Measurements from ENCODE around the gene PYCR2. TPM values are rescaled to one million over a fixed set of nuclear protein-coding genes. Genes with fewer than 3 reads are reported as not detected.

PYCR2 gene
- total and polyA plus RNA-seq, 10 of the 15 experiments (the other 5 are each of a cell fraction or from before 2014, with no cell fraction given): 1.7 to 81.8 (median 54.9) TPM

GRCh38 chr1:225881959-225882693 lies 41.9 kb downstream of the PYCR2 start, which contains the start of gene TMEM63A (continued):
- TF ChIP-seq SIX5 (IDR thresholded peaks at IDR 0.05; ENCODE audit: low read depth, low read length, severe bottlenecking) (no peak), NFIC (IDR thresholded peaks at IDR 0.05; ENCODE audit: low read depth, low read length) (no peak), TCF3 (IDR thresholded peaks at IDR 0.05; ENCODE audit: borderline replicate concordance, insufficient read depth, low read depth, low read length) (no peak), BHLHE40 (IDR thresholded peaks at IDR 0.05; ENCODE audit: borderline replicate concordance in 1 of 2, low read depth in 2 of 2, low read length in 1 of 2) (peak; percentile 5 to 72; a peak in 2 of 4 replicates), POLR2A (IDR thresholded peaks at IDR 0.05; ENCODE audit: low read depth, low read length) (peak; percentile 81), HDAC2 (IDR thresholded peaks at IDR 0.05) (no peak)
- TF ChIP-seq, protein P1, sequence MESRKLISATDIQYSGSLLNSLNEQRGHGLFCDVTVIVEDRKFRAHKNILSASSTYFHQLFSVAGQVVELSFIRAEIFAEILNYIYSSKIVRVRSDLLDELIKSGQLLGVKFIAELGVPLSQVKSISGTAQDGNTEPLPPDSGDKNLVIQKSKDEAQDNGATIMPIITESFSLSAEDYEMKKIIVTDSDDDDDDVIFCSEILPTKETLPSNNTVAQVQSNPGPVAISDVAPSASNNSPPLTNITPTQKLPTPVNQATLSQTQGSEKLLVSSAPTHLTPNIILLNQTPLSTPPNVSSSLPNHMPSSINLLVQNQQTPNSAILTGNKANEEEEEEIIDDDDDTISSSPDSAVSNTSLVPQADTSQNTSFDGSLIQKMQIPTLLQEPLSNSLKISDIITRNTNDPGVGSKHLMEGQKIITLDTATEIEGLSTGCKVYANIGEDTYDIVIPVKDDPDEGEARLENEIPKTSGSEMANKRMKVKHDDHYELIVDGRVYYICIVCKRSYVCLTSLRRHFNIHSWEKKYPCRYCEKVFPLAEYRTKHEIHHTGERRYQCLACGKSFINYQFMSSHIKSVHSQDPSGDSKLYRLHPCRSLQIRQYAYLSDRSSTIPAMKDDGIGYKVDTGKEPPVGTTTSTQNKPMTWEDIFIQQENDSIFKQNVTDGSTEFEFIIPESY (IDR thresholded peaks at IDR 0.05): no peak

DNA sequence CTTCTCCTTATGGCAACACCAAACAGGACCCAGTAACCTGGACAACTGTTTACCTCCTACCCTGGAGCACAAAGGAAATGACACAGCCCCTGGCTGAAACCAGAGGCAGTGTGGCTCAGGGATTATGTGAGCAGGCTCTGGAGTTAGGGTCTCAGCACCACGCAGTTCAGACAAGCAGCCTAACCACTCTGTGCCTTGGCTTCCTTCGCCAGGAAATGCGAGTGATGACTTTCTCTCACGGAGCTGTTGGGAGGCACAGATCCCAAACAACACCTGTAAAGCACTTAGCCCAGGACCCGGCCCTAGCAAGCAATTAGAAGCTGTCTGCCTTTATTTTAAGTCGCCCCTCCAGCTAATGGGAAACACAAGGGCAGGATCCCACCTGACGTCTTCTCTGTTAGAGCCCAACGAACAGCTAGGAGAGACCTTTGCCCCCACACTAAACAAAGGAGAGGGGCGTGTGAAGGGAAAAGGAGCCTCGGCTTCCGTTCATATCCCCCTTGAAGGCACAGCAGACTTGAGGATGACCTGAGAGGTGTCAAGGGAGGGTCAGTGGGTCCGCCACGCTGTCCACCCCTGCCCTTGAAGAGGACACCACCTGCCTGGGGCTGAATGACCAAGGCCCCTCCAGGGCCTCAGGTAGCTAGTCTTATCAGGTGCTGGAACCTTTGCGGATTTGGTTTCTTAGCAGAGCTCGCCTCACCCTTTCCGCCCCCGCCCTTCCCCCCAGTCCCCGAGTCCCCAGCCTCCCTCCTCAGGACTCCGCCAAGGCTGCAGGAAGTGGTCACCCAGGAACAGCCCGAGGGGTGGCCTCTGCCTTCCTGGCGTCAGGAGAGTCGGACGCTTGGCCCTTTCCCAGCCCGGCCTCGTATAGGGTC lies 42.7 kb downstream of the PYCR2 start:
- in situ Hi-C loops (cut with MboI) (no loop called here), intact Hi-C loops (cut with micrococcal nuclease; ENCODE audit: unreplicated experiment) (no loop called here)
- H3K36me3 ChIP-seq (ENCODE audit: control insufficient read depth in 2 of 2, insufficient read depth in 2 of 2, low read length in 1 of 2): peaks cover 0 to 1% of the 10 kb centered on the region in 2 experiments; a peak in 2 of 4 replicates
- FAIRE-seq (no peak), DNase-seq (ENCODE audit: low read depth, low spot score) (no peak), ATAC-seq (peak; percentile 51)
- RAD21 ChIA-PET (ENCODE audit: unreplicated experiment): interaction anchor here (0.8 to 3.7 kb wide), 7 partner anchors 17 to 106 kb away, joined by 3 to 37 read pairs (median 13); partner anchors contain the start of genes PYCR2 and SRP9
- peak overlapping the region; percentile 93 for H2AFZ ChIP-seq (ENCODE audit: control insufficient read depth, low read depth, low read length)
- 0 out of 2 replicates have a peak, but pooled peaks cover 3% of the 10 kb centered on the region for H4K20me1 ChIP-seq (ENCODE audit: control insufficient read depth, insufficient read depth)
- H3K27me3 ChIP-seq (replicated peaks in 1 of 2; ENCODE audit: control insufficient read depth in 2 of 2, insufficient read depth in 2 of 2, low read length in 1 of 2): no peaks in the 10 kb centered on the region
- SMC1A ChIA-PET (ENCODE audit: uncharacterized antibody, unreplicated experiment): interaction anchor here (0.8 to 5.1 kb wide), 12 partner anchors 8 to 117 kb away, joined by 3 to 29 read pairs (median 6); partner anchors contain the start of gene SRP9
- H3K9ac ChIP-seq (ENCODE audit: control insufficient read depth, insufficient read depth, low read length): peak overlapping the region; percentile 90
- no TSS peak for BruUV-seq (replicated peaks)
- H3K27ac ChIP-seq (ENCODE audit: control insufficient read depth, insufficient read depth): peak overlapping the region; percentile 77
- H3K9me3 ChIP-seq (replicated peaks; ENCODE audit: control insufficient read depth, insufficient read depth, low read length): no peaks in the 10 kb centered on the region
- peak overlapping the region; percentile 96 for H3K4me2 ChIP-seq (ENCODE audit: control insufficient read depth, insufficient read depth)
- POLR2A ChIA-PET: interaction anchor here (0.5 to 4.9 kb wide), 9 partner anchors 13 to 152 kb away, joined by 3 to 30 read pairs (median 11); partner anchors contain the start of genes PYCR2 and SRP9
- H3K79me2 ChIP-seq (ENCODE audit: control insufficient read depth, insufficient read depth, low read length): peaks cover 30% of the 10 kb centered on the region
- WGBS (ENCODE audit: insufficient coverage, insufficient replicate concordance, low lambda C conversion rate, missing lambda C conversion rate): 15% methylated on average over 25 of the region's 25 CpGs
- peaks cover 30% of the 10 kb centered on the region for H3K4me1 ChIP-seq (ENCODE audit: control insufficient read depth, insufficient read depth, low read length)
- CTCF ChIA-PET: interaction anchor here (0.6 to 4.9 kb wide), 15 partner anchors 9 to 399 kb away, joined by 3 to 40 read pairs (median 4); partner anchors contain the start of gene SRP9
- peak overlapping the region; percentile 88 for H3K4me3 ChIP-seq
- TF ChIP-seq EGR1 (IDR thresholded peaks at IDR 0.05; ENCODE audit: borderline replicate concordance in 1 of 2, low read depth in 2 of 2, low read length in 2 of 2): peak in 1 of 2 experiments; percentile 62; a peak in 1 of 3 replicates
- TF ChIP-seq ATF3 (IDR thresholded peaks at IDR 0.05; ENCODE audit: borderline replicate concordance, extremely low read depth, low read depth, low read length): no peak
- no peak for TF ChIP-seq SRF (IDR thresholded peaks at IDR 0.05; ENCODE audit: low read depth in 2 of 2, low read length in 2 of 2)
- TF ChIP-seq ZSCAN29 (IDR thresholded peaks at IDR 0.05): no peak
- no peak for TF ChIP-seq ZNF24 (IDR thresholded peaks at IDR 0.05)
- TF ChIP-seq IKZF2 (IDR thresholded peaks at IDR 0.05): peak in 1 of 2 experiments; percentile 44; a peak in 1 of 4 replicates
- TF ChIP-seq EED (IDR thresholded peaks at IDR 0.05; ENCODE audit: low read depth): 0 out of 2 replicates have a peak, but pooled peaks have one; percentile 20
- TF ChIP-seq RAD21 (IDR thresholded peaks at IDR 0.05; ENCODE audit: insufficient read depth, low read depth, low read length): no peak
- TF ChIP-seq, protein P2, sequence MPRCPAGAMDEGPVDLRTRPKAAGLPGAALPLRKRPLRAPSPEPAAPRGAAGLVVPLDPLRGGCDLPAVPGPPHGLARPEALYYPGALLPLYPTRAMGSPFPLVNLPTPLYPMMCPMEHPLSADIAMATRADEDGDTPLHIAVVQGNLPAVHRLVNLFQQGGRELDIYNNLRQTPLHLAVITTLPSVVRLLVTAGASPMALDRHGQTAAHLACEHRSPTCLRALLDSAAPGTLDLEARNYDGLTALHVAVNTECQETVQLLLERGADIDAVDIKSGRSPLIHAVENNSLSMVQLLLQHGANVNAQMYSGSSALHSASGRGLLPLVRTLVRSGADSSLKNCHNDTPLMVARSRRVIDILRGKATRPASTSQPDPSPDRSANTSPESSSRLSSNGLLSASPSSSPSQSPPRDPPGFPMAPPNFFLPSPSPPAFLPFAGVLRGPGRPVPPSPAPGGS (IDR thresholded peaks at IDR 0.05; ENCODE audit: borderline replicate concordance, insufficient read depth, low read depth, low read length, poor library complexity, severe bottlenecking): no peak
